ENCODE data around the gene SPINK2.

The SPINK2 gene

GRCh38 chr4:56786955-56787354 is 34.5 kb downstream of the SPINK2 start:
- peaks cover 49% of the 10 kb centered on the region for H3K4me1 Mint-ChIP-seq
- H3K4me3 Mint-ChIP-seq: peak overlapping the region in 2 of 3 experiments; percentile 12 to 32
- H3K9me3 Mint-ChIP-seq: no peaks in the 10 kb centered on the region
- peaks cover 10% of the 10 kb centered on the region for H3K27me3 Mint-ChIP-seq (ENCODE audit: low read depth)
- no peak for TF ChIP-seq CTCF (IDR thresholded peaks at IDR 0.05; ENCODE audit: unreplicated experiment in 3 of 3)
- peak overlapping the region; percentile 96 to 98 (median 97) for H3K27ac Mint-ChIP-seq
- H3K36me3 Mint-ChIP-seq (ENCODE audit: low read depth): no peaks in the 10 kb centered on the region

GRCh38 chr4:56783986-56784385 is 37.5 kb downstream of the SPINK2 start:
- peaks cover 40% of the 10 kb centered on the region for H3K4me1 Mint-ChIP-seq
- peaks cover 10% of the 10 kb centered on the region for H3K27me3 Mint-ChIP-seq (ENCODE audit: low read depth)
- no peak for TF ChIP-seq CTCF (IDR thresholded peaks at IDR 0.05; ENCODE audit: unreplicated experiment in 3 of 3)
- no peak overlapping the region for H3K4me3 Mint-ChIP-seq
- no peaks in the 10 kb centered on the region for H3K36me3 Mint-ChIP-seq (ENCODE audit: low read depth)
- H3K9me3 Mint-ChIP-seq: no peaks in the 10 kb centered on the region
- H3K27ac Mint-ChIP-seq: peak overlapping the region in 1 of 3 experiments; percentile 61

- Mint-ChIP-seq H3K9me3 (no peaks in the 10 kb centered on the region), H3K4me1 (peaks cover 24% of the 10 kb centered on the region), H3K36me3 (ENCODE audit: low read depth) (no peaks in the 10 kb centered on the region), H3K27me3 (ENCODE audit: low read depth) (peaks cover 12% of the 10 kb centered on the region), H3K27ac (no peak overlapping the region), H3K4me3 (no peak overlapping the region)
- no peak for TF ChIP-seq CTCF (IDR thresholded peaks at IDR 0.05; ENCODE audit: unreplicated experiment in 3 of 3)
Observed at GRCh38 chr4:56782019-56782418, 39.5 kb downstream of the SPINK2 start.

GRCh38 chr4:56773346-56773745 is 48.2 kb downstream of the SPINK2 start:
- no peaks in the 10 kb centered on the region for H3K9me3 Mint-ChIP-seq
- peaks cover 6% of the 10 kb centered on the region for H3K27me3 Mint-ChIP-seq (ENCODE audit: low read depth)
- H3K4me3 Mint-ChIP-seq: no peak overlapping the region
- no peak for TF ChIP-seq CTCF (IDR thresholded peaks at IDR 0.05; ENCODE audit: unreplicated experiment in 3 of 3)
- no peaks in the 10 kb centered on the region for H3K4me1 Mint-ChIP-seq
- H3K36me3 Mint-ChIP-seq (ENCODE audit: low read depth): no peaks in the 10 kb centered on the region
- no peak overlapping the region for H3K27ac Mint-ChIP-seq

- no peaks in the 10 kb centered on the region for H3K36me3 Mint-ChIP-seq (ENCODE audit: low read depth)
- H3K9me3 Mint-ChIP-seq: no peaks in the 10 kb centered on the region
- H3K27me3 Mint-ChIP-seq (ENCODE audit: low read depth): peaks cover 5% of the 10 kb centered on the region
- TF ChIP-seq CTCF (IDR thresholded peaks at IDR 0.05; ENCODE audit: unreplicated experiment in 3 of 3): no peak
- no peak overlapping the region for H3K27ac Mint-ChIP-seq
- no peaks in the 10 kb centered on the region for H3K4me1 Mint-ChIP-seq
- no peak overlapping the region for H3K4me3 Mint-ChIP-seq
Observed at GRCh38 chr4:56772134-56772533, 49.4 kb downstream of the SPINK2 start.

- Mint-ChIP-seq H3K27ac (no peak overlapping the region), H3K9me3 (no peaks in the 10 kb centered on the region), H3K4me3 (no peak overlapping the region), H3K36me3 (ENCODE audit: low read depth) (no peaks in the 10 kb centered on the region), H3K27me3 (ENCODE audit: low read depth) (peaks cover 5% of the 10 kb centered on the region), H3K4me1 (peaks cover 3% of the 10 kb centered on the region)
- TF ChIP-seq CTCF (IDR thresholded peaks at IDR 0.05; ENCODE audit: unreplicated experiment in 3 of 3): no peak
Observed at GRCh38 chr4:56768763-56769162, 52.7 kb downstream of the SPINK2 start.
